GM23338 (cell line): Measurements from ENCODE around the gene NR0B2.

Experiments used
- CREB1 ChIP-seq: fragments of 250-450 bp; sonication (Bioruptor Pico); IDR thresholded peaks from 2 replicates; pipeline ENCODE4 v1.5.0; 2020; ENCODE audit warnings: low read depth, mild to moderate bottlenecking, moderate library complexity
- CTCF ChIP-seq, 2 experiments: fragments of 200-600 bp in 1 of 2; sonication (generic) in 1 of 2; conservative IDR thresholded peaks; 2 replicates each; pipeline versions ENCODE4 v1.5.1 to v1.6.1; 2016 to 2017; ENCODE audit warnings: antibody characterized with exemption in 2 of 2, low read depth in 2 of 2, mild to moderate bottlenecking in 2 of 2, moderate library complexity in 1 of 2
- EZH2 ChIP-seq: fragments of 200-600 bp; sonication (generic); IDR thresholded peaks from one replicate; pipeline ENCODE4 v1.8.0; 2017; ENCODE audit warnings: antibody characterized with exemption, mild to moderate bottlenecking, low read depth; ENCODE audit not compliant: unreplicated experiment
- EZH2phosphoT487 ChIP-seq: fragments of 200-600 bp; sonication (generic); IDR thresholded peaks from one replicate; pipeline ENCODE4 v1.8.1; 2018; ENCODE audit warnings: antibody characterized with exemption; ENCODE audit not compliant: unreplicated experiment
- JUNB ChIP-seq: IDR thresholded peaks from one replicate; pipeline ENCODE4 v1.6.1; 2016; ENCODE audit warnings: antibody characterized with exemption; ENCODE audit not compliant: unreplicated experiment
- POLR2AphosphoS5 ChIP-seq: IDR thresholded peaks from 2 replicates; pipeline ENCODE4 v1.6.1; 2016; ENCODE audit warnings: antibody characterized with exemption, low read depth
- REST ChIP-seq: IDR thresholded peaks from one replicate; pipeline ENCODE4 v1.6.1; 2018; ENCODE audit warnings: antibody characterized with exemption; ENCODE audit not compliant: unreplicated experiment
- STAT1 ChIP-seq: IDR thresholded peaks from one replicate; pipeline ENCODE4 v1.6.1; 2016; ENCODE audit warnings: antibody characterized with exemption; ENCODE audit not compliant: unreplicated experiment
- ZNF114 ChIP-seq: fragments of 250-450 bp; sonication (Bioruptor Pico); IDR thresholded peaks from 2 replicates; pipeline ENCODE4 v1.5.0; 2020; ENCODE audit warnings: mild to moderate bottlenecking, moderate library complexity

GRCh38 chr1:26922901-26923300 lies 9.1 kb upstream of the NR0B2 start:
- TF ChIP-seq CTCF (conservative IDR thresholded peaks at IDR 0.05; ENCODE audit: low read depth in 2 of 2) (no peak), EZH2phosphoT487 (no peak), POLR2AphosphoS5 (no peak), EZH2 (no peak), STAT1 (no peak), CREB1 (no peak), ZNF114 (CRISPR knock-in tag) (no peak), REST (no peak), JUNB (no peak)
